ENCODE results near the gene MGLL.

The MGLL gene

DNA sequence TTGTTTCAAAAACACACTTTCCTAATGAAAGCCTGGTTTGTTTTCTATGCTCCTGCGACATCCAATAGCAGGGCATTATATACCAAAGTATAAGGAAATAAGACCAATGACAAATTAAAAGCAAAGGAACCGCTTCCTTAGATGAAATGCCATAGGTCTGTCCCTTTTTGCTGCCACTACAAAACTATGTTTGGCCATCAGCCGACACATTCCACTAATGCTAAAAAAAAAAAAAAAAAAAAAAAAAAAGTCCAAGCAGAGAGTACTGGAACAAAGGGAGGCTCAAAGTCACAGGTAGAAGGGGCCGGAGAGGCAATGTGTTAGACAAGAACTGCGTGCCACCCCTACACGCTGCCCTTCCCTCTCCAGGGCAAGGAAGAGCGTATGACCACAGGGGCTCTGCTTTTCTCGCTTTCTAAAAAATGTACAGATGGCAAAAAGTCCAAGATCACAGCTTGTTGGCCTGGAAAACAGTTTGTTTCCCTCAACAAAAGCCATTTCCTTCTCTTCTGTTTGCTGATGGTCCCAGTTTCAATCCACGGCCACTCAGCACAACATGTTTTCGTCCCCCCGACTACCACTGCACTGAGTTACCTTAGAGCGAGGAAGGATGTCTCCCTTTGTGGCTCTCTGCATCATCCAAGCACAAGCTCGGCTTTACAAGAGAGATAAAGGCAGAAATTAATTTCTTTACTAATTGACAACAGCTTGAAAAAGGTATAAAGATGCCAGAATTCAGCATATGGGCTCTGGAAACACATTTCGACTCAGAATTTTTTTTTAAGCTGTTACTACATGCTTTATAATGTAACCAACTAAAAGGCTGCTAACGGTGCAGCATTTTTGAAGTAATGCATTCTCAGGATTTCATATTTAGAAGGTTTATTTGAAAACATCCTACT lies 78.7 kb downstream of the MGLL start:
- H3K4me3 ChIP-seq (ENCODE audit: low read depth, low read length): no peak overlapping the region

DNA sequence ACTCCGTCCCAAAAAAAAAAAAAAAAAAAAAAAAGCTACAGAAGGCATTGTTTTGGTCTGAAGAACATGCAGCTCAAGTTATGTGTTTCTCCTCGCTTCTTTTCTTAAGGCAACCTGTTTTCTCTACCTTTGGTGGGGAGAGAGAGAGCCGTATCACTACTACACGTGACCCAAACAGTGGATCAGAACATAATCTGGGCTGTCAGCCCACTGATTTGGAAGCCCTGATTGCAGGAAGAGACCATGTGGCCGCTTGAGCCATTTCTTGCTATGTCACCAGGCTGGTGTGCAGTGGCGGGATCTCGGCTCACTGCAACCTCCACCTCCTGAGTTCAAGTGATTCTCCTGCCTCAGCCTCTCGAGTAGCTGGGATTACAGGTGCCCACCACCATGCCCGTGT lies 79.7 kb downstream of the MGLL start:
- H3K4me3 ChIP-seq (ENCODE audit: low read depth, low read length): no peak overlapping the region

DNA sequence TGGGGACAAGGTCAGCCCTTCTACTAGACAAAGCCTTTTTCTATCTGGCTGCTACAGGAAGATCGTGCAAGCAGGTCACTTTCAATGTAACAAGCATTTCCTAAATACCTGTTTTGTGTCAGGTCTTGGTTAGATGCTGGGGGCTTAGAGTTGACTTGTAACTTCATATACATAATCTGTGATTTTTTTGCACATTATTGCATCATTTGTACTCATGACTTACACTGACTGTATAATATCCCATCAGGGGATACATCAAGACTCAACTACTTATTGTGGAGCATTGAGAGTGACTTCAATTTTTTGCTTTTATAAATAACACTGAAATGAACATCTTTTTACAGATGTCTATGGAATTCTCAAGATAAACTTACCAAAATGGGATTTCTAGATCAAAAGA lies 80.6 kb downstream of the MGLL start:
- H3K4me3 ChIP-seq (ENCODE audit: low read depth, low read length): no peak overlapping the region

DNA sequence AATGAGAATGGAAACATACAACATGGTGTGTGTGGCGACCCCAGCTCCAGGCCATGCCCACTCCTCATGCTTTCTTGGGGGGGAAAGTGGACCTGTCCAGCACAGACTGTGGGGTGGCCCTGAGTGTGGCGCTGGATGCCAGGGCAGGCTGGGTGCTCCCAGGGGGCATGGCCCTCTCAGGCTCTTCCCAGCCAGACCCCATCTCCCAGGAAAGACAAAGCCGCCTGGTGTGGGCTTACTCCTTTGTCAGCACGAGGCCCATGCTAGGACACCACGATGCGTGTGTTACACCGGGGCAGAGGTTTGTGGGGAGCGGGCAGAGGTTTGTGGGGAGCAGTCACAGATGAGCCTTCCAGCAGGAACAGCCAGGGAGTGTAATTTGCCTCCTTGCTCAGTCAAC lies 81.1 kb downstream of the MGLL start:
- H3K4me3 ChIP-seq (ENCODE audit: low read depth, low read length): no peak overlapping the region

DNA sequence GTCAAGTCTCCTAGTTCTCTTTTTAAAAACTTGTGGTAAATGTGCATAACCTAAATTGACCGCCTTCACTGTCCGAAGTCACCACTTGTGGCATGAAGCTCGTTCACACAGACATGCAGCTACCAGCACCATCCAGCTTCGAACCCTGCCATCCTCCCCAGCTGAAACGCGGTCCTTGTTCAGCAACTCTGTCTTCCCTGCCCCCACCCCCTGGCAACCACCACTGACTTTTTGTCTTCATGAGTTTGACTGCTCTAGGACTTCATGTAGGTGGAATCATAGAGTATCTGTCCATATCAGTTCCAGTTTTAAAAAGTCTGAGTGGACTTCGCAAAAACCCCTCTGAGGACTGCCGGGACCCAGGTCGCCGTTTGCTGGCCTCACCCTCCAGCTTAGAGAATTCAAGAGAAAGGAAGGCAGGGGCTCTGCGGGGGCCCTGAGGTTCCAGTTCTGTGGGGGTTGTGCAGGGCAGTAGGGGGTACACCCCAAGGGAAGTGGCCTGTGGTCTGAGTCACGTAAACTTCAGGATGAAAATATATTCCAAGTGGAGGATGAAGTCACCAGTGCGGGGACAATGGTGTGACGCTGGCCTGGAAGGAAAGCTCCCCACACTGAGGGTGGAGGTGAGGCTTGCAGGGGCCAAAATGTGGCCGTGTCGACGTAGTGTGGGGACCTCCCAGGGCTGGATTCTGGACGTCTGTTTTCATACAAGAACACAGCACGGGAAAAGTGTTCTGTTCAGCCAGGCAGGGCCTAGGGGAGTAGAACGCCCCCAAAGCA lies 82.0 kb downstream of the MGLL start:
- H3K4me3 ChIP-seq (ENCODE audit: low read depth, low read length): no peak overlapping the region

DNA sequence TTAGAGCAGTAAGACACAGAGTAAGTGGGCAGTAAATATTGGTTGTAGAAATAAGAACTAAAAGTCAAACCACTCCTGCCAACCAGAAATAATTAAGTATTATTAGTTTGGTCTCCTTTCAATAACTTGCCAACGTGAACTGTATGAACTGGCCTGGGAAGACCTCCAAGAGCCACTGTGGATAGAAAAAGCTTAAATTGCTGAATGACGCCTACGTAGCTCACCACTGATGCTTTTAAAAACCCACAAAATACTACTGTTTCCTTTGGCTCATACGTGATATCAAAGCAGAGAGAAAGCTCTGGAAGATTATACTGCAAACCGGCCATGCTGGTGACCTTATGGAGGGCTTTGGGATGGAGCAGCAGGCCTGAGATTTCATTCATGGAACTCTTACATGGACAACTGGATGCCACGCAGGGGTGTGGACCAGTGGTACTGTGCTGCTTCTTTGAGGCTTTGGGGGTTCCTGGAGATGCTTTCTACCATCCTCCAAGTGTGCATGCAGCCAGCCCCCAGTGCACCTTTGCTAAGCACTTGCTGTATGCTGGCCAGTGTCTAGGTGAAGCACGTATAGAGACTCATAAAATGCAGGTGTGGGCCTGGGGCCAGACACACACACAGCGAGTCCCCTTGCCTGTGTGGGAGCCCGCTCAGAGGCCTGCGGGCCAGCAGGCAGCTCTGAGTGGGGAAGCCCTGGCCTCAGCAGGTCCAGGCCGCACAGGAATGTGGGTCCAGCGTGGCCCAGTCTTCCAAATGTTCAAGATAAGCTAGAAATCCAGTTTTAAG lies 82.8 kb downstream of the MGLL start:
- H3K4me3 ChIP-seq (ENCODE audit: low read depth, low read length): no peak overlapping the region

DNA sequence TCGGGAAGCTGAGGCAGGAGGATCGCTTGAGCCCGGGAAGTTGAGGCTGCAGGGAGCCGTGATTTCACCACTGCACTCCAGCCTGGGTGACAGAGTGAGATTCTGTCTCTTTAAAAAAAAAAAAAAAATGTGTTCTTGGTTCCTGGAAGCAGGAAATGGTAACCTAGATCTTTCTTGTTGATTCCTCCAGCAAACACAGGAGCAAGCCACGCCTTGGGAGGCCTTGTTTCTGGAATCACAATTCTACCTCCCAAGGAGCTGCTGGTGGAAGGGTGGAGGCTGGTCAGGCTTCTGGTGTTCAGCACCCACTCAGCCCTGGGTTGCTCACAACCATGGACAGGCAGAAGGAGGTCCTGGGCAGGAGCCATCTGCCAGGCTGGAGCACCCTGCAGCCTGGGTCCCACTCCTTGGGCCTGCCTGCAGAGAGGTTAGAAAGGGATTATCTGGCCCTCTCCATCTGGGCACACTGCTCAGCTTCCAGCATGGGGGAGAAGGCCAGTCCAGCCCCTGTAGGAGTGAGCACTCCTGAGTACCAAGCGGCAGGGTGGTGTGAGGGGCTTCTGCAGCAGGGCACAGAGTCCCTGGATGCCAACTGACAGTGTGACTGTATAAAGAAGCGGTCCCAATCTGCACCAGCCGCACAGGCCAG lies 84.0 kb downstream of the MGLL start:
- no peak overlapping the region for H3K4me3 ChIP-seq (ENCODE audit: low read depth, low read length)

DNA sequence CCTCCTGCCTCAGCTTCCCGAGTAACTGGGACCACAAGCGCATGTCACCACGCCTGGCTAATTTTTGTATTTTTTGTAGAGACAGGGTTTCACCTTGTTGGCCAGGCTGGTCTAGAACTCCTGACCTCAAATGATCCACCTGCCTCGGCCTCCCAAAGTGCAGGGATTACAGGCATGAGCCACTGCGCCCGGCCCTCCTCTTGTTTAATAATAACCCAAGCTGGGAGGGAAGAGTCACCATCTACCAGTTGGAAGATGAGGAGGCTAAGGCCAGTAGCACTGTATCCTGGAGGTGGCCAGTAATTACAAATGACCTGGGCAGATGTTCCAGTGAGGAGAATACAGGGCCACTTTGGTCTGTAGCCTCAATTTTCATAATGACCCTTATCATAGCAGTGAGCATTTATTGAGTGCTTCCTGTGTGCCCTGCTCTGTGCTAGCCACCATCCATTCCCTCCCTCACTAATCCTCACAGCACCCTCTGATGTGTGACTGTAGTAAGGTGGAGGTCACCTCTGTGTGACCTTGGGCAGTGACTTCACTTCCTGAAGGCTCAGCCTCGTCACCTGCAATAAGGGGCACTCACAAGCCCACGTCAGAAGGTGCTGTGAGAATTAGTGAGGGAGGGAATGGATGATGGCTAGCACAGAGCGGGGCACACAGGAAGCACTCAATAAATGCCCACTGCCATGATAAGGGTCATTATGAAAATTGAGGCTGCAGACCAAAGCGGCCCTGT lies 85.3 kb downstream of the MGLL start:
- H3K4me3 ChIP-seq (ENCODE audit: low read depth, low read length): no peak overlapping the region

DNA sequence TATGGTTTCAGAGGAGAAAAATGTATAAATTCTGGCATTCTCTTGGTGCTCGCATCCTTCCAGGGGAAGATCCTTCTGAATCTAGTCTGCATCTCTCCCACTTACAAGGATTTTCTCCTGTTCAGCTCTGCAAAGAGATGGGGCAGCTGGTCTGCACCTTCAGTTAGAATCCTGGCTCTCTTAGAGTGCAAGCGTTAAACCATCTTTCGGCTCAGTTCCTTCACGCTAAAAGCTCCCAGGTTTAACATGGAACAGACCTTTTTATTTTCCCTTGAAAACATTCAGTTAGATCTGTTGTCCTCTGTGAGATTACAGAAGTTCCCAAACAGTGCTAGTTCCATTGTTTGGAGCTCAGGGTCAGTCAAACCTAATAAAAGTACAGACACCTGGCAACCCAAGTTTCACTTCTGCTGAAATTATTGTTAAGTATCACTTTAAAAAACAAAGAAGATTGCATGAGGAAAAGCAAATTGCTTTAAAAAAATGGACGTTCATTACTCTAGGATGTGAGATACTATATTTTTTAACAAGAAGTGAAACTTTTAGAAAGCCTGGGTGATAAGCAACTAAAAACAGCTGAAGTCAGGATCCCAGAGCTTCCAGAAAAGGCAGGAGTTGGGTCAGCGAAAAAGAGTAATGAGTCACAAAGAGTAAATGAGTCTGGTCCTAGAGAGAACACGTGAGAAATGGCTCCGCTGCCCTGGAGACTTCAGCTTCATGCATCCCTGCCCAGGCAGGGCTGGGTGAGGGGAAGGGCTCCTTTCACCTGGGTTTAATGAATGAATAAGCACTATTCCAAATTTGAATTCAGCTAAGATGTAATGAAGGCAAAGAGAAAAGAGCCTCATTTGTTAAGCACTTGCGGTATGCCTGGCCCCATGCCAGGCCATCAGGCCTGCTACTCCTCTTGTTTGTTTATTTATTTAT lies 86.3 kb downstream of the MGLL start:
- H3K4me3 ChIP-seq (ENCODE audit: low read depth, low read length): no peak overlapping the region

DNA sequence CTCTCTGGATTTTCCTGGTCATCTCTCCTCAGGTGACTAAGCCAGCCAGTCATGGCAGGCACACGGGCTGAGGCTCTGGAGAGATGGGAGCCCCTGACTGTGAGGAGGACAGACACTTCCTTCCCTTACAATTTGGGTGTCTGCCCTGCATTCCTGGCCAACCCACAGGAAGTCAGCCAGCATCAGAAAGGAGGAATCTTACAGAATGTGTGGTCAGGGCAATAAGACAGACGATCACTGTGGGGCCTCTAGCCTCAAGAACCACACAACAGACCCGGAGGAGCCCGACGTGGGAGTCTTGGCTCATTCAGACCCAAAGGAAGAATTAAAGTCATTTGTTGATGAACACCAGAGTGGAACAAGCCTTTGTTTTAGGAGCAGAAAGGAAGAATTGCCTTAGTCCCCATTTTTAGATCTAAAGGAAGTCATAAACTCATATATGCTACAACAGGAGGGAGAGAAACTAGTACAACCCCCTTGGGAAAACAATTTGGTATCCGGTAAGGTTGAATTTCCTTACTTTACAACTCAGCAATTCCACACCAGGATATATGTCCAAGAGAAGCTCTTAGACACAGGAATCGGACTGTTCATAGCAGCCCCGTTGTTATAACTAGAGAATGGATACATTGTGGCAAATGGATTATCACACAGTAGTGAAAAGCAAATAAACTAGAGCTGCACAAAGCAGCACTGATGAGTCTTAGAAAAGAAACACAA lies 87.4 kb downstream of the MGLL start:
- H3K4me3 ChIP-seq (ENCODE audit: low read depth, low read length): no peak overlapping the region

DNA sequence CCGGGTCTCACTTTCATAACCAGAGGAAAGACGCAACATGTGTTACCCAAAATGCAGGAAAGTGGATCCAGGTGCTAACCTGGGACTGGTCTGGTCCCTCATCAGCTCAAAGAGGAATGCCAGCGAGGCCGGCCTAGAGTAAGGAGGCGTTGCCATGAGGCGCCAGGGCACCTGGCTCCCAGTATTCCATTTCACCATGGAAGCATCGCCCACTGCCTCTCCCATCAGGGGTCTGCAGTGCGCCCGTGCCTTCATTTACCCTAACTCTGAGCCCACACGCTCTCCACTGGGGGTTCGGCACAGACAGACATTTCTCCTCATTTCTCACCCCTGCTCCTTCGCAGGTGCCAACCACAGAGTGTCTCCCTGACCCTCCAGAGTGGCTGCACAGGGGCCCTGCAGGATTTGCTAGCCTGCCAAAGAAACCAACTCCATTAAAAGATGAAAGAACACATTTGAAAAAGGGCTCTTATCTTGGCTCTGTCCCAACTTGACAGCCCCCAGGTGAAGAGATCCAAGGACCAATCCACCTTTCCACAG lies 88.1 kb downstream of the MGLL start:
- H3K4me3 ChIP-seq (ENCODE audit: low read depth, low read length): no peak overlapping the region

DNA sequence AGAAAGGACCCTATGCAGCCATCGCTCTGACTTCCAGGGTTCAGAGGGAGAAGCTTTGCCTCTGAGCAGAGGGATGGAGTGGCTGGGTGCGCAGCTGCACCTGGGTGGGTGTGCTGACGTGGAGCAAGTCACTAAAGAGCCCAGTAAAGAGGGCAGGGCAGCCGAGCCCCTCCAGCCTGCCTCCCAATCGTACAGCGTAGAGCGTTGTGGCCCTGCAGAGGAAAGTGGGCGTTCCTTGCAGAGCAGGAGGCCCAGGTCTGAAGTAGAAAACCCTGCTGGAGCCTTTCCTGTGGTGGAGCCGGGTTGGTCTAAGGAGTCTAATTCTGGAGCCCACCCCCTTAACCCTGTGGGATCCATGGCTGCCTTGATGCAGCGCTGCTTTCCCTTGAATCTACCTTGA lies 88.5 kb downstream of the MGLL start:
- H3K4me3 ChIP-seq (ENCODE audit: low read depth, low read length): no peak overlapping the region

DNA sequence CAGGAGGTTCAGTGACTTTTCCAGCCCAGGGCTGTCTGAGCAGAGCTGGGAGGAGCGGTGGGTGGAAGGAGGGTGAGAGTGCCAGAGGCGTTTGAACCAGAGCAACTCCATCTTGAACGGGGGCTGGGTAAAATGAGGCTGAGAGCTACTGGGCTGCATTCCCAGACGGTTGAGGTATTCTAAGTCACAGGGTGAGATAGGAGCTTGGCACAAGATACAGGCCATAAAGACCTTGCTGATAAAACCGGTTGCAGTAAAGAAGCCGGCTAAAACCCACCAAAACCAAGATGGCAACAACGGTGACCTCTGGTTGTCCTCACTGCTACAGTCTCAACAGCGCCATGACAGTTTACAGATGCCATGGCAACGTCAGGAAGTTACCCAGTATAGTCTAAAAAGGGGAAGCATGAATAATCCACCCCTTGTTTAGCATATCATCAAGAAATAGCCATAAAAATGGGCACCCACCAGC lies 89.4 kb downstream of the MGLL start:
- no peak overlapping the region for H3K4me3 ChIP-seq (ENCODE audit: low read depth, low read length)

DNA sequence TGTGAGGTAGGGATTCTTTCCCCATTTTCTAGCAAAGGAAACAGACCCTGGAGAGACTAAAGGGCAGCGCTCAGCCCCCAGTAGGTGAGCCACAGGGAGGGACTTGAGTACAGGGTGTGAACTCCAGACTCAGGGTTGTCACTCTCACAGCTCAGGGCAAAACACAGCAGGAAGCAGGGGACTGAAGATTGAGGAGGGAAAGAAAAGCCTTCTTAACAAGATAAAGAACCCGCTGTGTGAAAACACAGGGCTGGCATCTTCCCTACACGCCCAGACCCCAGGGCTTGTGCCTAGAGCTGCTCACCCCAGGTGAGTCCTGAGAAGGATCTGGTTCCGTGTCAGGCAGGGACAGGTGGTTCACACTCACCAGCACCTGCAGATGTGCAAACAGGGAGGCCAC lies 90.0 kb downstream of the MGLL start:
- H3K4me3 ChIP-seq (ENCODE audit: low read depth, low read length): no peak overlapping the region

DNA sequence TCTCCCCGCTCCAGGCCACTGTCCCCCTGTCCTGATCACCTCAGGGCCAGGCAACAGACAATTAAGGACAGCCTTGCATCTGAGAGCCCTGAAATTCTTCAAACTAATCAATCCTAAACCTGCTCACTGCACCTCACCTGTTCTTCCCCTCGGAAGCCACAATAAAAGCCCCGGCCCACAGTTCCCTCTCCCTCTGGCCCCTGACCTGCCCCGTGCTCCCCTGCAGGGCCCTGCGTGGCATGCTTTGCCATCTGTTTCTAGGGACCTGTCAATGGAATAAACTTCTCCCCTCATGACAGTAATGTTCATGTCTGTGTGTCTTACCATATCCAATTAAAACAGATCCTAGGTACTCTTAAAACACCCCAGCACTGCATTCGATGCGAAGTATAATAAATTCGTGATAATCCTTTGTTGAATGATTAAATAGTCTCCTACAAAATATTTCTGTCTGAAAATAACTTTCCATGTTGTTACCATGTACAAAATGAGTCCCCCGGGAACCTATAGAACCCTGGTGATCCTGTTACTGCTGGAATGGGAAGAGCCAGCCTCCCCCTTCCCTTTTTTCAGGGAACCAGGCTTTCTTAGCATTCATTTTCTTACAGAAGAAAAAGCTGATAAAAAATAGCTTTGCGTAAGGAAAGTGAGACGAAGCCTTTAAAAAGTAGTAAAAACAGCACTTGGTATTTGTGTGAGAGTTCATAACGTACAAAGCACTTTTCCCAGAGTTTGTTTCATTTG lies 90.6 kb downstream of the MGLL start:
- H3K4me3 ChIP-seq (ENCODE audit: low read depth, low read length): no peak overlapping the region

DNA sequence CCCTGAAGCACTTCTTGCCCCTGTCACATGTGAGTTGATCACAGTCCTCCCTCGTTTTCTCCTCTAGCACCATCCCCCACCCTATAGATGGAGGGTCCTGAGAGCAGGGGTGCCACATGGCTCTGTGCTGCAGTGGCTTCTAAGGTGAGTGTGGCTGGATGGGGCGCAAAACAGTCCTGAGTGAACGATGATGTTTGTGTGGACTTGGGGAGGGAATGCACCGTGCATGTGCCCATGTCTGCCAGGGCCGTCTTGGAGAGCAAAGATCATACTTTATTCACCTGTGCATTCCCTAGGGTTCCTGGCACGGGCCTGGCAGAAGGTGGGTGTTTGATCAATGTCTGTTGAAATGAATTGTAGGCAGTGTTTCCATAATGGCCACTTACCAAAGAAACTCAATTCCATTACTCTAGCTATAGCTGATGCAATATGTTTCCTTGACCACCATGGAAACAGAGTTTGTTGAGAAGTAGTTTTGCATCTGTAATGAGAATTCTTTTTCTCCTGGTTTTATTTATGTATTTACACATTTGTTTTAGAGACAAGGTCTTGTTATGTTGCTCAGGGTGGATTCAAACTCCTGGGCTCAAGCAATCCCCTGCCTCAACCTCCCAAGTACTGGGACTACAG lies 91.5 kb downstream of the MGLL start:
- no peak overlapping the region for H3K4me3 ChIP-seq (ENCODE audit: low read depth, low read length)

DNA sequence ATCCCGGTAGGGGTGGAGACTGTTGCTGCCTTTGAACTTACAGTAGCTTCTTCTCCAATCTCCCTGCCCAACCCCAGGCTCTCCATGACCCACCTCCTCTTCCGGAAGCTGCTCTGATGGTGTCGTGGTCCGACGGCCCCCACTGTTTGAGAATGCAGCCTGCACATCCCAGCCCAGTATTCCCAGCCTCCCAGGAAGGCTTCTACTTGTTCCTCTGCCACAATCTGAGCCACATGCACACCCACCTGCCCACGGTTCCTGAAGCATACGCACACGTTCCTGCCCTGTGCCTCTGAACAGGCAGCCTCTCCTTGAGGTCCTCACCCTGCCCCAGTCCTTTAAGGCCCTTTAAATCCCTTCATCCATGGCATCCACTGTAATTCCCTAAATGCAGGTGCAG lies 92.1 kb downstream of the MGLL start:
- H3K4me3 ChIP-seq (ENCODE audit: low read depth, low read length): no peak overlapping the region

Data from iPS-11a (cell line).